ENCODE results near the gene ZSWIM8. TPM values are rescaled to one million over a fixed set of nuclear protein-coding genes. Genes with fewer than 3 reads are reported as not detected.

The ZSWIM8 gene
- total RNA-seq, 1 donor from 2014 or later = 46.2 TPM

- H3K36me3 ChIP-seq = peaks cover 52% of the 10 kb centered on the region
- H3K27me3 ChIP-seq (ENCODE audit: low read depth) = no peaks in the 10 kb centered on the region
- intact Hi-C loops (cut with micrococcal nuclease) = no loop called here
- H3K9me3 ChIP-seq (replicated peaks) = no peaks in the 10 kb centered on the region
- H3K27ac ChIP-seq (replicated peaks) = no peak overlapping the region
- no peak for DNase-seq
- no peak overlapping the region for H3K4me3 ChIP-seq
- peaks cover 33% of the 10 kb centered on the region for H3K4me1 ChIP-seq
- no peak for TF ChIP-seq CTCF (IDR thresholded peaks at IDR 0.05; ENCODE audit: borderline replicate concordance)
Measured at GRCh38 chr10:73809061-73809818, 23.8 kb downstream of the ZSWIM8 start.

DNA sequence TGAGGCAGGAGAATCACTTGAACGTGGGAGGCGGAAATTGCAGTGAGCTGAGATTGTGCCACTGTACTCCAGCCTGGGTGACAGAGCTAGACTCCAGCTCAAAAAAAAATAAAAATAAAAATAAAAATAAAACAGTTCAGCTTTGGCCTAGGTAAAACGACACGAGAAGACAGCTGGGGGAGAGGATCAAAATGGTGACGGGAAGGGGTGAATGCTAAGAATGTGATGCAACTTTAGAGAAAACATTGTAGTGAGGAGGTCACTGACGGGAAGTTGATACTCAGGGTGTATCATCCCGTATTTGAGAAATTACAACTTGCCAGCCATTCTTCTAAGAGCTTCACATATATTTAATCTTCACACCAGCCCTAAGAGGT lies 24.9 kb downstream of the ZSWIM8 start:
- DNase-seq = no peak
- H3K27ac ChIP-seq (replicated peaks) = peak overlapping the region; percentile 96
- peaks cover 33% of the 10 kb centered on the region for H3K4me1 ChIP-seq
- TF ChIP-seq CTCF (IDR thresholded peaks at IDR 0.05; ENCODE audit: borderline replicate concordance) = no peak
- peaks cover 45% of the 10 kb centered on the region for H3K36me3 ChIP-seq
- H3K4me3 ChIP-seq = peak overlapping the region; percentile 96
- intact Hi-C loops (cut with micrococcal nuclease) = no loop called here
- no peaks in the 10 kb centered on the region for H3K27me3 ChIP-seq (ENCODE audit: low read depth)
- no peaks in the 10 kb centered on the region for H3K9me3 ChIP-seq (replicated peaks)

DNA sequence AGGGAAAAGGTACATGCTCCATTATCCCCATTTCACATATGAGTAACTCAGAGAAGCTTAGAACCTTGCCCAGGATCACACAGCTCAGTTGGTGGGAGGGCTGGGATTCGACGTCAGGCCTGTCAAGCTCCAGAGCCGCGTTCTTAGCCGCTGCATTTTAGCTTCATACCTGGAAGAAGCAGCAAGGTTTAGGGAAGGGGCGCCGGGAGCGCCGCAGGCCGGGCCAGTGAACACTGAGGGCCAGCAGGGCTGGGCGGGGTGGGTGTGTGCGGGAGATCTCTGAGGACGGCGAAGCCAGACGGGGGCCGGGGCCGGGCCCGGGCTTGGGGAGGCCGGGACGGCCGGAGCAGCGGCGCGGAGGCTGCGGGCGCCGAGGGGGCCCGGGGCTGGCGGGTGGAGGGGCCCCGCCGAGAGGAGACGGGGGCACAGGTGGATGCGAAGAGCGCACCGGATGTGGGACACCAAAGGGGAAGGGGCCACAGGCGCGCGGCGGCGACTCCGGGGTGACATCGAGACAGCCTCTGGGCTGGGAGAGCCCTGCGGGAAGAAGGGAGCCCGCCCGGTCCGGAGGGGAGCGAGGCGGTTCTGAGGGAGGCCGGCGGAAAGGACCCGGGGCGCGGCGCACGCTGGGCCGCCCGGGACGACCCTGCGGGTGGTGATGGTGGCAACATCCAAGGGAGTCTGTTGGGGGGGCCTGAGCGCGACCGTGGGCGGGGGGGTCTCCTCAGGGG lies 25.5 kb downstream of the ZSWIM8 start:
- no peaks in the 10 kb centered on the region for H3K9me3 ChIP-seq (replicated peaks)
- no peaks in the 10 kb centered on the region for H3K27me3 ChIP-seq (ENCODE audit: low read depth)
- no peak for TF ChIP-seq CTCF (IDR thresholded peaks at IDR 0.05; ENCODE audit: borderline replicate concordance)
- peak overlapping the region; percentile 96 for H3K4me3 ChIP-seq
- H3K36me3 ChIP-seq = peaks cover 39% of the 10 kb centered on the region
- peak; percentile 34 for DNase-seq
- intact Hi-C loops (cut with micrococcal nuclease) = no loop called here
- peaks cover 33% of the 10 kb centered on the region for H3K4me1 ChIP-seq
- peak overlapping the region; percentile 96 for H3K27ac ChIP-seq (replicated peaks)

DNA sequence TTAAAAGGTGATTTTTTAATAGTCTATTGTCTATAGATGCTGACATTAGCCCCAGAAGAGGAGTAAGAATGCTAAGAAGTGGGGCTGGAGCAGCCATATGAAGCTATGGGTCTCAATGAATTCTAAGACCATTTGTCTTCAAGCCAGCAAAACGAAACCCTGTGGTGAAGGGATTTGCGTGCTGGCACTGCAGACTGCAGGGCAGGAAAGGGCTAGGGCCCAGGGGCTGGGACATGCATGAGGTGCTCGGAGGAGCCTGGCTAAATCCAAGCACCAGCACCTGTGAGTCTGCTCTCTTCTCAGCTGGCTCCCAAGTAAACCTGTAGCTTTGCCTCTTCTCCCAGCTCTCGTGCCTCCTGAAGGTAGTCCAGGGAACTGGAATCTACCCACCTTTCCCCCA lies 27.3 kb downstream of the ZSWIM8 start:
- intact Hi-C loops (cut with micrococcal nuclease) = no loop called here
- no peak for TF ChIP-seq CTCF (IDR thresholded peaks at IDR 0.05; ENCODE audit: borderline replicate concordance)
- peaks cover 38% of the 10 kb centered on the region for H3K36me3 ChIP-seq
- no peaks in the 10 kb centered on the region for H3K27me3 ChIP-seq (ENCODE audit: low read depth)
- no peak overlapping the region for H3K4me3 ChIP-seq
- H3K27ac ChIP-seq (replicated peaks) = peak overlapping the region; percentile 96
- no peaks in the 10 kb centered on the region for H3K9me3 ChIP-seq (replicated peaks)
- H3K4me1 ChIP-seq = peaks cover 33% of the 10 kb centered on the region
- DNase-seq = no peak

GRCh38 chr10:73813333-73813732 lies 27.9 kb downstream of the ZSWIM8 start:
- no peak for TF ChIP-seq CTCF (IDR thresholded peaks at IDR 0.05; ENCODE audit: borderline replicate concordance)
- intact Hi-C loops (cut with micrococcal nuclease) = no loop called here
- Histone ChIP-seq H3K9me3 (replicated peaks) (no peaks in the 10 kb centered on the region), H3K27me3 (ENCODE audit: low read depth) (no peaks in the 10 kb centered on the region), H3K36me3 (peaks cover 35% of the 10 kb centered on the region), H3K4me3 (no peak overlapping the region), H3K27ac (replicated peaks) (no peak overlapping the region), H3K4me1 (peaks cover 33% of the 10 kb centered on the region)
- no peak for DNase-seq
